SK-N-SH treated with all-trans-retinoic acid at 6 μM for 48 hours (cell line): ENCODE measurements around the gene SEPTIN5.

ENCODE experiments used
- BACH2 ChIP-seq: fragments of 250-450 bp; sonication (Bioruptor Pico); IDR thresholded peaks from 2 replicates; pipeline ENCODE4 v1.9.0; 2021; ENCODE audit warnings: mild to moderate bottlenecking, borderline replicate concordance
- CSRNP3 ChIP-seq: fragments of 250-450 bp; sonication (Bioruptor Pico); IDR thresholded peaks from 2 replicates; pipeline ENCODE4 v1.5.1; 2021; ENCODE audit warnings: mild to moderate bottlenecking, moderate library complexity
- ISL1 ChIP-seq: fragments of 250-450 bp; sonication (Bioruptor Pico); IDR thresholded peaks from 2 replicates; pipeline ENCODE4 v2.1.2; 2022; ENCODE audit warnings: mild to moderate bottlenecking, moderate library complexity
- RARB ChIP-seq: fragments of 250-450 bp; sonication (Bioruptor Pico); IDR thresholded peaks from 2 replicates; pipeline ENCODE4 v1.8.0; 2021; ENCODE audit warnings: mild to moderate bottlenecking, moderate library complexity
- SNAI2 ChIP-seq: fragments of 250-450 bp; sonication (Bioruptor Pico); IDR thresholded peaks from 2 replicates; pipeline ENCODE4 v1.5.0; 2020; ENCODE audit warnings: mild to moderate bottlenecking, moderate library complexity
- TCF4 ChIP-seq: fragments of 250-450 bp; sonication (Bioruptor Pico); IDR thresholded peaks from 2 replicates; pipeline ENCODE4 v1.8.0; 2021; ENCODE audit warnings: mild to moderate bottlenecking, moderate library complexity, borderline replicate concordance
- ZFP3 ChIP-seq: fragments of 250-450 bp; sonication (Bioruptor Pico); IDR thresholded peaks from 2 replicates; pipeline ENCODE4 v1.5.0; 2020; ENCODE audit warnings: mild to moderate bottlenecking, moderate library complexity
- ZFP30 ChIP-seq: fragments of 450-650 bp; formaldehyde crosslinking; IDR thresholded peaks from 2 replicates; pipeline ENCODE4 v1.5.0; 2022; ENCODE audit warnings: mild to moderate bottlenecking, moderate library complexity
- TF ChIP-seq, protein P1 (sequence below): fragments of 250-450 bp; sonication (Bioruptor Pico); IDR thresholded peaks from 2 replicates; pipeline ENCODE4 v1.5.0; 2020; ENCODE audit warnings: mild to moderate bottlenecking, moderate library complexity
- TF ChIP-seq, protein P2 (sequence below): fragments of 250-450 bp; sonication (Bioruptor Pico); IDR thresholded peaks from 2 replicates; pipeline ENCODE4 v1.8.0; 2021; ENCODE audit warnings: low read depth, mild to moderate bottlenecking, moderate library complexity, borderline replicate concordance
- TF ChIP-seq, protein P3 (sequence below): fragments of 250-450 bp; sonication (Bioruptor Pico); IDR thresholded peaks from 2 replicates; pipeline ENCODE4 v1.5.1; 2020; ENCODE audit warnings: low read depth, mild to moderate bottlenecking, moderate library complexity
- TF ChIP-seq, protein P4 (sequence below): fragments of 250-450 bp; sonication (Bioruptor Pico); IDR thresholded peaks from 2 replicates; pipeline ENCODE4 v1.8.0; 2020; ENCODE audit warnings: mild to moderate bottlenecking, moderate library complexity, borderline replicate concordance

- TF ChIP-seq, protein P1, sequence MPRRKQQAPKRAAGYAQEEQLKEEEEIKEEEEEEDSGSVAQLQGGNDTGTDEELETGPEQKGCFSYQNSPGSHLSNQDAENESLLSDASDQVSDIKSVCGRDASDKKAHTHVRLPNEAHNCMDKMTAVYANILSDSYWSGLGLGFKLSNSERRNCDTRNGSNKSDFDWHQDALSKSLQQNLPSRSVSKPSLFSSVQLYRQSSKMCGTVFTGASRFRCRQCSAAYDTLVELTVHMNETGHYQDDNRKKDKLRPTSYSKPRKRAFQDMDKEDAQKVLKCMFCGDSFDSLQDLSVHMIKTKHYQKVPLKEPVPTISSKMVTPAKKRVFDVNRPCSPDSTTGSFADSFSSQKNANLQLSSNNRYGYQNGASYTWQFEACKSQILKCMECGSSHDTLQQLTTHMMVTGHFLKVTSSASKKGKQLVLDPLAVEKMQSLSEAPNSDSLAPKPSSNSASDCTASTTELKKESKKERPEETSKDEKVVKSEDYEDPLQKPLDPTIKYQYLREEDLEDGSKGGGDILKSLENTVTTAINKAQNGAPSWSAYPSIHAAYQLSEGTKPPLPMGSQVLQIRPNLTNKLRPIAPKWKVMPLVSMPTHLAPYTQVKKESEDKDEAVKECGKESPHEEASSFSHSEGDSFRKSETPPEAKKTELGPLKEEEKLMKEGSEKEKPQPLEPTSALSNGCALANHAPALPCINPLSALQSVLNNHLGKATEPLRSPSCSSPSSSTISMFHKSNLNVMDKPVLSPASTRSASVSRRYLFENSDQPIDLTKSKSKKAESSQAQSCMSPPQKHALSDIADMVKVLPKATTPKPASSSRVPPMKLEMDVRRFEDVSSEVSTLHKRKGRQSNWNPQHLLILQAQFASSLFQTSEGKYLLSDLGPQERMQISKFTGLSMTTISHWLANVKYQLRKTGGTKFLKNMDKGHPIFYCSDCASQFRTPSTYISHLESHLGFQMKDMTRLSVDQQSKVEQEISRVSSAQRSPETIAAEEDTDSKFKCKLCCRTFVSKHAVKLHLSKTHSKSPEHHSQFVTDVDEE (CRISPR knock-in tag), result no peak
- TF ChIP-seq, protein P2, sequence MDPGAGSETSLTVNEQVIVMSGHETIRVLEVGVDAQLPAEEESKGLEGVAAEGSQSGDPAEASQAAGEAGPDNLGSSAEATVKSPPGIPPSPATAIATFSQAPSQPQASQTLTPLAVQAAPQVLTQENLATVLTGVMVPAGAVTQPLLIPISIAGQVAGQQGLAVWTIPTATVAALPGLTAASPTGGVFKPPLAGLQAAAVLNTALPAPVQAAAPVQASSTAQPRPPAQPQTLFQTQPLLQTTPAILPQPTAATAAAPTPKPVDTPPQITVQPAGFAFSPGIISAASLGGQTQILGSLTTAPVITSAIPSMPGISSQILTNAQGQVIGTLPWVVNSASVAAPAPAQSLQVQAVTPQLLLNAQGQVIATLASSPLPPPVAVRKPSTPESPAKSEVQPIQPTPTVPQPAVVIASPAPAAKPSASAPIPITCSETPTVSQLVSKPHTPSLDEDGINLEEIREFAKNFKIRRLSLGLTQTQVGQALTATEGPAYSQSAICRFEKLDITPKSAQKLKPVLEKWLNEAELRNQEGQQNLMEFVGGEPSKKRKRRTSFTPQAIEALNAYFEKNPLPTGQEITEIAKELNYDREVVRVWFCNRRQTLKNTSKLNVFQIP (CRISPR knock-in tag), result no peak
- TF ChIP-seq RARB (no peak), CSRNP3 (CRISPR knock-in tag) (no peak), ZFP3 (CRISPR knock-in tag) (no peak), BACH2 (CRISPR knock-in tag) (no peak), SNAI2 (CRISPR knock-in tag) (no peak), TCF4 (CRISPR knock-in tag) (no peak), ISL1 (CRISPR knock-in tag) (no peak), ZFP30 (CRISPR knock-in tag) (no peak)
- TF ChIP-seq, protein P3, sequence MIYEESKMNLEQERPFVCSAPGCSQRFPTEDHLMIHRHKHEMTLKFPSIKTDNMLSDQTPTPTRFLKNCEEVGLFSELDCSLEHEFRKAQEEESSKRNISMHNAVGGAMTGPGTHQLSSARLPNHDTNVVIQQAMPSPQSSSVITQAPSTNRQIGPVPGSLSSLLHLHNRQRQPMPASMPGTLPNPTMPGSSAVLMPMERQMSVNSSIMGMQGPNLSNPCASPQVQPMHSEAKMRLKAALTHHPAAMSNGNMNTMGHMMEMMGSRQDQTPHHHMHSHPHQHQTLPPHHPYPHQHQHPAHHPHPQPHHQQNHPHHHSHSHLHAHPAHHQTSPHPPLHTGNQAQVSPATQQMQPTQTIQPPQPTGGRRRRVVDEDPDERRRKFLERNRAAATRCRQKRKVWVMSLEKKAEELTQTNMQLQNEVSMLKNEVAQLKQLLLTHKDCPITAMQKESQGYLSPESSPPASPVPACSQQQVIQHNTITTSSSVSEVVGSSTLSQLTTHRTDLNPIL (CRISPR knock-in tag), result no peak
- TF ChIP-seq, protein P4, sequence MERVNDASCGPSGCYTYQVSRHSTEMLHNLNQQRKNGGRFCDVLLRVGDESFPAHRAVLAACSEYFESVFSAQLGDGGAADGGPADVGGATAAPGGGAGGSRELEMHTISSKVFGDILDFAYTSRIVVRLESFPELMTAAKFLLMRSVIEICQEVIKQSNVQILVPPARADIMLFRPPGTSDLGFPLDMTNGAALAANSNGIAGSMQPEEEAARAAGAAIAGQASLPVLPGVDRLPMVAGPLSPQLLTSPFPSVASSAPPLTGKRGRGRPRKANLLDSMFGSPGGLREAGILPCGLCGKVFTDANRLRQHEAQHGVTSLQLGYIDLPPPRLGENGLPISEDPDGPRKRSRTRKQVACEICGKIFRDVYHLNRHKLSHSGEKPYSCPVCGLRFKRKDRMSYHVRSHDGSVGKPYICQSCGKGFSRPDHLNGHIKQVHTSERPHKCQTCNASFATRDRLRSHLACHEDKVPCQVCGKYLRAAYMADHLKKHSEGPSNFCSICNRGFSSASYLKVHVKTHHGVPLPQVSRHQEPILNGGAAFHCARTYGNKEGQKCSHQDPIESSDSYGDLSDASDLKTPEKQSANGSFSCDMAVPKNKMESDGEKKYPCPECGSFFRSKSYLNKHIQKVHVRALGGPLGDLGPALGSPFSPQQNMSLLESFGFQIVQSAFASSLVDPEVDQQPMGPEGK, result no peak
These were observed 56.3 kb downstream of the SEPTIN5 start for GRCh38 chr22:19770349-19771220.
